ACHN (cell line): ENCODE measurements around the gene DNALI1.
A peak's percentile ranks its signal among the peaks of the same experiment; 100 is the strongest.
"Not testable (repeated sequence)": the region's sequence is repeated elsewhere in the genome, so short reads cannot be mapped to it uniquely, and the experiment has no call there.

Experiments
- DNase-seq: peaks from one replicate; pipeline ENCODE4 v3.0.0-alpha.2; 2015
- in situ Hi-C: cut with HindIII; loops from 2 replicates; pipeline ENCODE4 v1.10.0; 2017; ENCODE audit warnings: low sequenced_read_pairs, low pct_ligation_motif_present, low pct_unique_long_range_greater_than_20kb

The DNALI1 gene

GRCh38 chr1:37549341-37549740, 7.4 kb upstream of the DNALI1 start:
- no peak for DNase-seq
- in situ Hi-C loops, result no loop called here

GRCh38 chr1:37553598-37553926, 3.2 kb upstream of the DNALI1 start:
- peak; percentile 3 for DNase-seq
- in situ Hi-C loops, result no loop called here

GRCh38 chr1:37553927-37554808, 2.6 kb upstream of the DNALI1 start, which contains the start of gene SNIP1:
Gene SNIP1 (minus strand): TSS chr1:37554293. CDS start chr1:37554229, 64 bp downstream.
- in situ Hi-C loops, result no loop called here
- peak; percentile 91 for DNase-seq

- in situ Hi-C loops, result no loop called here
- no peak for DNase-seq
Observed at GRCh38 chr1:37557402-37557801, 662 bp downstream of the DNALI1 start.

- no peak for DNase-seq
- in situ Hi-C loops, result no loop called here
Observed at GRCh38 chr1:37558411-37558810, 1.7 kb downstream of the DNALI1 start.

GRCh38 chr1:37559080-37559479, 2.3 kb downstream of the DNALI1 start:
- no peak for DNase-seq
- in situ Hi-C loops, result no loop called here

GRCh38 chr1:37559957-37560379, 3.2 kb downstream of the DNALI1 start:
- DNase-seq, in situ Hi-C loops: not testable (repeated sequence)

GRCh38 chr1:37560401-37561132, 3.8 kb downstream of the DNALI1 start:
- no peak for DNase-seq
- in situ Hi-C loops, result no loop called here

GRCh38 chr1:37561133-37562132, 4.7 kb downstream of the DNALI1 start:
- DNase-seq, result peak; percentile 12
- in situ Hi-C loops, result no loop called here

- in situ Hi-C loops, result no loop called here
Observed at GRCh38 chr1:37562984-37563383, 6.2 kb downstream of the DNALI1 start.

GRCh38 chr1:37564892-37565291, 8.2 kb downstream of the DNALI1 start:
- in situ Hi-C loops, result no loop called here
- no peak for DNase-seq

More at GRCh38 chr1:37562984-37563383, 6.2 kb downstream of the DNALI1 start:
- no peak for DNase-seq

GRCh38 chr1:37567023-37567422, 10.3 kb downstream of the DNALI1 start:
- in situ Hi-C loops, result no loop called here
- DNase-seq, result no peak

GRCh38 chr1:37570528-37571334, 14.0 kb downstream of the DNALI1 start:
- in situ Hi-C loops, result no loop called here
- DNase-seq, result no peak

- in situ Hi-C loops, result no loop called here
- DNase-seq, result no peak
Observed at GRCh38 chr1:37574834-37575480, 18.2 kb downstream of the DNALI1 start.

- DNase-seq, result no peak
- in situ Hi-C loops, result no loop called here
Observed at GRCh38 chr1:37575692-37576091, 19.0 kb downstream of the DNALI1 start.

- DNase-seq, in situ Hi-C loops: not testable (repeated sequence)
Observed at GRCh38 chr1:37584544-37584943, 27.8 kb downstream of the DNALI1 start.

GRCh38 chr1:37588939-37589338, 32.2 kb downstream of the DNALI1 start:
- in situ Hi-C loops, result no loop called here
- no peak for DNase-seq
